NB4 (cell line): ENCODE data around the gene ADI1.
"Not testable (repeated sequence)": the region's sequence is repeated elsewhere in the genome, so short reads cannot be mapped to it uniquely, and the experiment has no call there.

Source experiments
- CTCF ChIP-seq: IDR thresholded peaks from one replicate; pipeline ENCODE4 v1.5.1; 2012; ENCODE audit warnings: low read depth, low read length
- POLR2A ChIP-seq: IDR thresholded peaks from 2 replicates; pipeline ENCODE4 v1.6.1; 2011; ENCODE audit warnings: mild to moderate bottlenecking; ENCODE audit not compliant: insufficient read length; ENCODE audit errors: extremely low read depth

- not testable (repeated sequence) for TF ChIP-seq POLR2A, CTCF
These were observed 70.9 kb downstream of the ADI1 start for GRCh38 chr2:3448441-3448911.
